GM21737 (cell line): ENCODE results near the gene POU3F3.
A peak's percentile ranks its signal among the peaks of the same experiment; 100 is the strongest.

ENCODE experiments used
- ATAC-seq: cut with Tn5 transposase; IDR thresholded peaks from one replicate; pipeline ENCODE4 v1.9.1; 2021; ENCODE audit warnings: mild to moderate bottlenecking, moderate library complexity; ENCODE audit not compliant: unreplicated experiment

POU3F3 gene

DNA sequence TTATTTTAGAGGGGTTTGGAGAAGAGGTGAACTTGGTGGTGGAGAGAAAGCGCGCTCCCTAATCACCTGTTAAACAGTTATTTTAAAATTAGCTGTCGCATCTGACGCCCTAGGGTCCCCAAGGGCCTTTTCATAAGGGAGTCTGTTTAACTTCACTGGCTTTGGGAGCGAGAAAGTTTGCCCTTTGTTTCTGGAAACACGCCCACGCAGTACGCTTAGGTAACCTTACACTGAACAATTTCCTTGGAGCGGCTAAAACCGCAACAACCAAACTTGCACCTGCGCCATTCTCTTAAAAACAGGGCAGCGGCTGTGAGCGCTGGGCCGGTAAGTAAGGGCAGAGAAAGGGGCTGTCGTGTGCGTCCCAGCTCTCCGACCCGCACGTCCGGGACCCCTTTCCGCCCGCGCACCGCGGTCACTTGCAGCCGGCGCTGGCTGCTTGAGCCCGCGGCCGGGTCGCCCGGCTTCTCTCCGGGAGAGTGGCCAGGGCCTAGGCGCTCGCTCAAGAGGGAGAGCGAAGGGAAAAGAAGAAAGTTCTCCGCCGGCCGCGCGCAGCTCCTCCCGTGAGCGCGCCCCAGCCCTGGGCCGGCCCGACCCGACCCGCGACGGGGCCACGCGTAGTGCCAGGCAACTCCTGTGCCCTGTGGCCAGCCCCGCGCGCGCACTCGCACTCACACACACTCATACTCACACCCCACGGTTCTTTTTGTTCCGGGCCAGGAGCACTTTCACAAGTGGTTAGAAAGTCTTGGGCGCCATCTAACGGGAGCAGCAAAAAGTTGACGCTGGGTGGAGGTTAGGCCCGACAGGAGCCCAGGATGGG is 19.2 kb downstream of the POU3F3 start:
- peak; percentile 84 for ATAC-seq

DNA sequence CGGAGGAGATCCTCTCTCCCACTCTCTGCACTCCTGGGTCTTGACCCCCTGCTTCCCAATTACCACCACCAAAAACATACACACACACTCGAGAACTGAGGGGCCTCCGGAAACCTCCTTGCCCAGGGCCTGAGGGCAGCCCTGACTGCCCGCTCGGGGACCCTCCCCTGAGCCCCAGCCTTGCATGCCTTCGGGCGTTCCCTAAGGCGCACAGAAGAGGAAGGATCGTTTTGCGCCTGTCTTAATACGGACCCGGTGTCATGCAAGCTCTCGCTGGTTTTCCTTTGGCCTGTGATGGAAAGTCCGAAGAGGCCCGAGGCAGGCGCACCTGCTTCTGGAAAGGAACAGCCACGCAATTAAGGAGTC is 19.8 kb downstream of the POU3F3 start:
- no peak for ATAC-seq

DNA sequence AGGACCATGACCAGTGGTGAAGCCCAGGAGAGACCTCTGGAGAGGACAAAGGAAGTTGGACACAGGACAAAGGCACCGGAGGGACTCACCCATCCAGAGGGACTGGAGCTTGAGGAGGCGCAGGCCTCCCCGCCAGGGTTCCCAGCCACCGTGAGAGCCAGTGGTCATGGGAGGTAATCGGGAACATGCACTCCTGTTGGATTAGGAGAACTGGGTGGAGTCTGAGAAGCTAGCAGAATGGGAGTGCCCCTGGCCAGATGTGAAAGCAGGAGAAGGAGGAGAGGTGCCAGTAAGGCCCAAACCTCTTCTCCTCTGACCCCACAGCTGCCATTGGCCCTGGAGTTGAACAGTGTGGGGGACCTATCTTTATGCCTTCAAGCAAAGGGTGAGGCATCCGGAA is 20.3 kb downstream of the POU3F3 start:
- no peak for ATAC-seq

DNA sequence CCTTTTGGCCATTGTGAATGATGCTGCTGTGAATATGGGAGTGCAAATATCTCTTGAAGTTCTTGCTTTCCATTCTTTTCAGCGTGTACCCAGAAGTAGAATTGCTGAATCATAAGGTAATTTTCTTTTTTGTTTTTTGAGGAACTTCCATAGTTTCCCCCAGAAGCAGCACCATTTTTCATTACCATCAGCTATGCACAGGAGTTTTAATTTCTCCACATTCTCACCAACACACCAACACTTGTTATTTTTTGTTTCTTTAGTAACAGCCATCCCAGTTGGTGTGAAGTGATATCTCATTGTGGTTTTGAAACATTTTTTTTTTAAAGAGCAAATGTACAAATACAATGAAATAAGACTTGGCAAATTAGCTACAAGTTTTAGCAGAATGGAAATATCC is 21.3 kb downstream of the POU3F3 start:
- no peak for ATAC-seq

DNA sequence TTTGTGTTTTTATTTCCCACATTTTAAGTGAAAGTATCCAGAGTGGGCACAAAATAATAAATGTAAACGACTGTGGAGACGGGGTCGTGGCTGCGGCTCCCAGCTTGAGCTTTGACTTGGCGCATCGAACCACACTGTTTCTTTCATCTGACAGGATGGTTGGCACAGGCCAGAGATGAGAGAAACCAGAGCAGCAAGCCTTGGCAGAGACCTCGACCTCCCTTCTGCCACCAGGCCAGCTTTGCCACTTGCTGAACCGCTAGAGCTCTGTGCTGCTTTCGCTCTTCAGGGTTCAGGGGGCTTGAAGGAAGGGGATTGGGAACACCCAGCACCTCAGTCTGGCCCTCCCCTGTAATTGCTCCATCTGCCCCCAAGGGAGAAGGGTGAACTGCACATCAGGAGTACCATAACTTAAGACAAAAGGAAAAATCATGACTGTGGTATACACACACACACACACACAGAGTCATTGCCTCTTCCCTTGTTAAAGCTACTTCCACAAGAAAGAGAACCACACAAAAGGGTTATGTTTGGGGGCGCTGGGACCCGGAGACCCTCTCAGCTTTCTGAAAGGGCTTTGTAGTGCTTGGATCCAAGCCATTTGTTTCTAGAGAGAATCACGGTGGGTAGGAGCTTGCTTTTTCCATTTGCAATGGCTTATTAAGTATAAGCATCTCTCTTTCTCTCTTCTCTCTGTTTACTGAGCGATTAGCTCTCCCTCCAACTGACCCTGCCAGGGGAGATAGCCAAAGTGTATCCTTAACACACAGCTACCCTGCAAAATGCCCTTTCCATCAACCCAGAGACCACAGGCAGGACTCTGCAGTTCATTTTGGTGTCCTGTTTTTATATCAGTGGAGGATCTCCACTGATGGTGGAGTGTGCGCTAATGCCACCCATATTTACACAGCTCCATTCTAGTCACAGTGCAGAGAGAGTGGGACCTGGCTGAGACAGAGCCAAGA is 23.0 kb downstream of the POU3F3 start:
- ATAC-seq, result no peak

DNA sequence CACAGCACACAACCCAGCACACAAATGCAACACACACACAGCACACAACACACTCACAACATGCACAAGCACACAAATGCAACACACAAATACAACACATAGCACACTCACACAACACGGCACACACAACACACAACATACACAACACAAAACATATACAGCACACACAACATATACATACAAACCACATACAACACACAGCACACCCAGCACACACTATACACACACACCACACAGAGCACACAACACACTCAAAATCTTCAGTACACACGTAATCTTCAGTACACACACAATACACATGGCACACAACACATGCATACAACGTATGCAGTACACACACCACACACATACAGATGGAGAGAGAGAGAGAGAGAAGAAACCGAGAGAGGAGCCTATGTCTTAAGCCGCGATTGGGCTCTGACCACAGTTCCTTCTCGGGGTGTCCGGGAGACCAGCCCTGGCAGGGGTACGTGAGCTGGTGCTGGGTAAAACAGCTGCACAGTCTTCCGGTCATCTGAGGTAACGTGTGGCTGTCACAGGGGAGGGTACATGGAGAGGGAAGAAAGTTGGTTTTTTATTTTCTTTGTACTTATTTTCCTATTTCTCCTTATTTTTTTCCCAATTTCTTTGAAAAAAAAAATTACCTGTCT is 25.1 kb downstream of the POU3F3 start:
- no peak for ATAC-seq

DNA sequence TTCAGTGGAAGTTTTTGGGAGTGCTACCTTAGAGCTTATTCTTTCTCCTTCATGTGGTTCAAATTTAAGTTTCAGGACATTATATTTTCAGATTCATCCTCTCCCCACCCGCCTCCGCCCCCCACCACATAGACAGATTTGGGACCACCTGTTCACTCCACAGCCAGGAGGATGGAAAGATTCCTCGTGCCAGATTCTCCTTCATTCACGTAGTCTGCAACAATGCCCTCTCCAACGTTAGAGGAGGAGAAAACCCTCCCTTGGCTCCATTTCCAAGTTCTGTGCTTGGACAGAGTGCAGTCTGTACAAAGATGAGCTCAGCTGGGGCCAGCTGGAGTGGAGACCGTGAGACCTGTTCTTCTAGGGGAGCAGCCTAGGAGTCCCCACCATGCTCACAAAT is 26.2 kb downstream of the POU3F3 start:
- ATAC-seq, result no peak

DNA sequence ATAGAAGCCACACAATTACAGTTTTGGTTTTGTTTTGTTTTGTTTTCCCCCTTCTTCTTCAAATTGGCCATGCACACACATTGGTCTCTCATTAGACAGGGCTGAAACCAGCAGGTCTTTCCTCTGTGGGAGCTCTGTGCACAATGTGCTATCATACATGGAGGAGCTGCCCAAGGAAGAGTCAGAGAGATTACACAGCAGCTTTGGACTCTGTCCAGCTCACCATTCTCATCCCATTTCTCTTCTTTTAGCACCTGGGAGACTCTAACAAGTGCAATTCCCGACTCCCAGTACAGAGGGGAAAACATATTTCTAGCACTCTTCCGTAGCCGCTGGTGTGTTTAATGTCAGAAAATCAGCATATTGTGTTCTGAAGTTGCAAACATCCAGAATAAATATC is 29.4 kb downstream of the POU3F3 start:
- no peak for ATAC-seq

DNA sequence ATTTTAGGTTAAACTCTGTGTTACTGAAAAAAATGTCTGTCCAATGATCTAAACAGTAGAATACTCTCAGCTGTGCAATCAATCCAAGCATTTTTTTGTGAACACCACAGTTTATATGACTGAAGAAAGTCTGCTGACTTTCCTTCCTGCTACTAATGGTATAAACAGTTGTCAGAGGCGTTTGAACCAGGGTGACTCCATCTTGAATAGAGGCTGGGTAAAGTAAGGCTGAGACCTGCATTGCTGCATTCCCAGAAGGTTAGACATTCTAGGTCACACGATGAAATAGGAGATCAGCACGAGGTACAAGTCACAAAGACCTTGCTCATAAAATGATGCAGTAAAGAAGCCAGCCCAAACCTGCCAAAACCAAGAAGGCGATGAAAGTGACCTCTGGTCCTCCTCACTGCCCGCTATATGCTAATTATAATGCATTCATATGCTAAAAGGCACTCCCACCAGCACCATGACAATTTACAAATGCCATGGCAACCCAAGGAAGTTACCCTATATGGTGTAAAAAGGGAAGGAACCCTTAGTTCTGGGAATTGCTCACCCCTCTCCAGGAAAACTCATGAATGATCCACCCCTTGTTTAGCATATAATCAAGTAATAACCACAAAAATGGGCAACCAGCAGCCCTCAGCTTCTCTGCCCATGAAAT is 31.3 kb downstream of the POU3F3 start:
- ATAC-seq, result no peak

DNA sequence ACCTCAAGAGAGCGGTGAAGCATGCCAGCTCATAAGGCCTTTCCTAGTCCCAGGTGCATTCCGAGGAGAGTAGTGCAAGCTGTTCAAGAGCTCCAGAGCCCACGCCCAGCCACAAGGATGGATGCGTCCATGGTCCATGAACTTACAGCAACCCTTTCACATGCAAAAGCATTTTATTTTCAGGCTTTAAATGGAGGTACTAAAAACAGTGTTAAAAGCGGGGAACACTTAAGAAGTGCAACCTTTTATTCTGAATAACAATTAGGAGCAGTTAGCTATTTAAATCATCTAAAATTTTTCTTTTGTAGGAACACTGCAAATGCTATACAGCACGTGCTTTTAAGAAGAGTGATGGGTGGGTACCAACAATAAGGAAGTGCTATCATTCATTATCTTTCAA is 33.8 kb downstream of the POU3F3 start:
- no peak for ATAC-seq

DNA sequence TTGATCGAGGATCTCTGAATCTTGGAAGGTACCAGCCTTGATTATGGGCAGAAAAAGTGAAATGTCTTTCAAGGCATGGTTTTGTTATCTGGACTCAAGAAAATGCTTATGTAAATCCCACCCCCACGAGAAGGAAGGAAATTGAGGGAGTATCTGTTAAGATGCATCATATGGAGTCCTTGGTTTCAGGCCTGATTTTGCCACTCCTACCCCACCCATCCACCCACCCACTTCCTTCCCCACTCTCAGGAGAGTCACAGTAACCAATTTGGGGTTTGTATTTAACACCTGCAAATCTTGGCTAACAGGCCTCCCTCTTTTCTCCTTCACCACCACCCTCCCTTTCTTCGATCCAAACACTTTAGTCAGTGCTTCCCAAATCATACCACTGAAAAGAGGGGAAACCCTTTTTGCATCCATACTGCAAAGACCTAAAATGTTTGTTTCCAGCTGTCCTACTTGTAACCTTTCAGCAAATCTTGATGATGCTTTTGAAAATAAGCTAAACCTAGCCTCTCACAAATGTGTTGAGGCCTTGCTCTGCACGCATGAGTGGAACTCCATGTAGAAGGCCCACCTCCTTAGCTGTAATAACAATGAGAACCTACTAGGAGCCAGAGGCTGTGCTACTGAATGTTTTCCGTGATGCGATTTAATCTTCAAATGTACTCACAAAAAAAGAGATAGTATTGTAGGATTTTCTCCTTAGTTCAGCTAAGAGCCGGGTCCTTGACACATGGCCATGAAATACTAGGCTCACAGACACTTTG is 34.8 kb downstream of the POU3F3 start:
- no peak for ATAC-seq

DNA sequence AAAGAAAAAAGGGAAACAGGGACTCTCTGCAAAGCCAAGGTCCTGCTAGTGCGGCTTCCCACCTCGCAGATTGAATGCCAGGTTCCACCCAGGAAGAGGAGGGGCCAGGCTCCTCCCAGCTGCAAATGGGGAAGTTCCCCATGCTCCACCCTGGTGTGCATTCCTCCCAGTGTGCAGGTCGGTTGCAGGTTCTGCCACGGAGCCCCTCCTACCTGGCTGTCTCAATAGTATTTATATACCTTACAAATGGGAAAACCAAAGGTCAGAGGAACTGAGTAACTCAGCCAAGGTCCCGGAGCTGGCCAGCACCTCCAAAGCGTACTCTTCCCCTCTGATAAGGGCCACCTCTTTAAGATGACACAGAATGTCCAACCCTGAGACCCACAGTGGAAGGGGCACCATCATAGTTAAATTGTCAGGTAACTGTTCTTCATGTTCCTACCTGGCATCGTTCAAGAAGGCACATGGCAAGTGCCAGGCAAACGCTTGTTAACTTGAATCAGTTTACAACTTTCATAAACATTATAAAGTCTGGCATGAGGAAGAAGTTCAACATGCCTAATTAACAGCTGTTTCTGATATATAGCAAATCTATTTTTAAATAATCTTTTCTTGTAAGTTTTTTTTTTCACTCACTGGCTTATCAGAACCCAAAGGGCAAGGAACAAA is 35.5 kb downstream of the POU3F3 start:
- no peak for ATAC-seq

DNA sequence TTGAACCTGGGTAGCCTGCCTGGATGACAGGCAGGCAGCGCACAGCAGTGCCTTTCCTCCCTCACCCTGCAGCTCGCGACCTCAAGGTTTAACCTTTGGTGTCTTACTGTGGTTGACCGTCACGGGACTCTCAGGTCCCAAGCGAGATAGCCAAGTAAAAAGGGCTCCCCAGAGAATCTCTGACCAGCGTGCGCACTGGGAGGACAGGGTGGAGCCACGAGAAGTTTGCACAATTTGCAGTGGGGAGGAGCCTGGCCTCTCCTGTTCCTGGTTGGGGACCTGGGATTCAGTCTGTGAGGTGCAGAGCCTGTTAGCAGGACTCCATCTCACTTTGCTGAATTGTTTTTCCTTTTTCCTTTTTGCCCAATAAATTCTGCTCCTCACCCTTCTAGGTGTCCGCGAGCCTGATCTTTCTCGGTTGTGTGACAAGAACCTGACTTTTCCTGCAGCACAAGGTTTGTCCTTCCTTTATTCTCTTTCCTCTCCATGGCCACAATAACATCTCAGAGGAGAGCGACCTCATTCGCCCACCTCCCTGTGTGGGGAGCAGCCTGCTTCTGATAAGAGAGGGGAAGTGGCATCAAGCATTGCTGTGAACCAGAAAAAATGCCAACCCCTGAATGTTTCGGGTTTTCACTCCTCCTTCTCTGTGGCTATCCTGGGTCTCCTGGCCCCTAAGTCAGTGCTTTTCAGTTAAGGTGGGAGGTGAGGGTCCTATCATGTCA is 36.2 kb downstream of the POU3F3 start:
- no peak for ATAC-seq

DNA sequence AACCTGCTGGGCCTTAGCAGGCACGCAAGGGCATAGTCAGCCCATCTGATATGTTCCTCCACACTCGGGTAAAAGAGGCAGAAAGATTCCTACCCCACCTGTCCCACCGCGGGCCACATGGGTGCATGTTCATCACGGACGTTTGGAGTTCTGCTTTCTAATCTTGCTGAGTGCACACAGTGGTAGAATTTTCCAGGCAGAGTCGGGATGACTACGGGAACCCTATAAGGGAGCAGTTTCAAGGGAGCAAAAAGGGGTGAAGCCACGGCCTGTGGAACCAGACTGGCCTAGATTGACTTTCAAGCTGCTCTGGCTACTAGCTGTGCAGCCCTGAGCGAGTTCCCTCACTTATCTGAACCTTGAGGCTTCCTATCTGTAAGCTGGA is 36.8 kb downstream of the POU3F3 start:
- ATAC-seq, result no peak

DNA sequence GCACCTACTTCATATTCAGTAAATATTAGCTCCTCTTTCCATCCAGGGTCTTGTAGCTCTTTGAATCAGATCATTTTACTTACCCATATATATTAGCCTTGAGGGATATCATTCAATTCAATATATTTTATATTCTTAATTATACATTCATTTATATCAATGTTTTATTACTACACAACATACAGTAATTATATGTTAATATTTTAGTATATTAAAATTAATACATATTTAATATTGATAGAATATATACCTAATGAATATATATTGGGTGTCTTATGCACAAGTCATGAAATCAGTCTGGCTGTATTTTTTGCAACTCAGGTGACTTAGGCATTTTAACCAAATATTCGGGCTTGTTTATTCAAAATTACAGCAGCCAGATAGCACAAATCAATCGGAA is 37.2 kb downstream of the POU3F3 start:
- ATAC-seq, result no peak

DNA sequence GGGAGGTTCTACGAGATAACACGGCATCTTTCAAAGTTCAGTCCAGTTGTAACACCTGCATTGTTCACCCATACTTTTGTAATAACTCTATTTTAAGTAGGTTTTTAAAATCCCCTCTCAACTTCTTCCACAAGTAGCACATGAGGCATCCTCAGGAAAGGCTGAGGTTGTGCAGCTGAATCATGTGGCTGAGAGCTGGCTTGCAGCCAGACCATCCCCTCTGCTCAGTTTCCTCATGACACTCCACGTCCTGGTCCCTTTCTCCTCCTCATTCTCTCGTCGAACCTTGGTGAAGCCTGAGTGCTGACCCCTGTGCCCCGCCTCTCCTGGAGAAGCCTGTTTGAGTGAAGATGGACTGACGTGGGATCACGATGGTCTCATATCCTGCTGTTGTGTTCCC is 42.5 kb downstream of the POU3F3 start:
- no peak for ATAC-seq

DNA sequence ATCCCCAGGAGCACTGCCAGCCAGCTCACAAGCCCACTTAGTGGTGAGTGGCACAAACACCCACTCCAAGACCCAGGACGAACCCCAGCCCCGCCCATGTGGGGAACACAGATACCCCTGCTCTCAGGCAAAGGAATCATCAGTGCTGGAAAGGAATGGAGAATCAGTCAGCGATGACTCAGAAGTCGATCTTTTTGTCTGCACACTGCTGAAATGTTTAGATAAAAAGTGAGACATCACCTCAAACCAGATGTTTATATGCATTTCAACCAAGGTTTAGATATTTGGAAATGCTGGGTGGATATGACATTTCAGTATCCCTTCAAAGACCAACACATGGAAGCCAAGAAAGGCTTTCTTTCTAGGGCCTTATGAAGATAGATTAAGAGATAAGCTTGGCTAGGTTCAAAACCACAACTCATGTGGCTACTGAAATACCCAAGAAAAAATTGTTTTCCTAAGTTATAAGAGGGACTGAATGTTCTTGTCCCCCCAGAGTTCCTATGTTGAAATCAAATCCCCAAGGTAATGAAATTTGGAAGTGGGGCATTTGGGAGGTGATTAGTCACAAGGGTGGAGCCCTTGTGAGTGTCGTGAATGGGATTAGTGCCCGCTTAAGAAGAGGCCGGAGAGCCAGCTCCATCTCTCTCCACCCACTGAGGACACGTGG is 43.7 kb downstream of the POU3F3 start:
- no peak for ATAC-seq

DNA sequence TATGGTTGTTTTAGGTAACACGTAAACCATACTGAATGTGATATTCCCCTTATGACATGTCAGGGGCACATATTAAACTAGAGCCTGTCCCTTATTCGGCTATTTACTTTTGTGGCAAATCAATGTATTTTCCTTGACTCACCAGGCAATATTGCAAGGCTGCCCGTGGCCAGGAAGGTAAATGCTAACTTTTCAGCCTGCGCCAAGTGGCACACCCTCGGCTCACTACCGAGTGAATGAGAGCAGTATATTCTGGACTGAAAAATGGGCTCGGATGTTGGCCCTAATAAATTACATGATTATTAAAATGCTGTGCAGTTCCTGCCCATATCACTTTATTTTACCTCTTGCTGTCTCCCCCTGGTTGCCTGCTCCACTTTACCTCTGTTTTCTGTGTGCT is 46.7 kb downstream of the POU3F3 start:
- ATAC-seq, result no peak
